ENCODE measurements around the gene TM7SF2. TPM values are rescaled to one million over a fixed set of nuclear protein-coding genes. Genes with fewer than 3 reads are reported as not detected.

Gene TM7SF2
- total RNA-seq, 2 experiments from 2014 or later, result 12.4 to 17.5 TPM

- TF ChIP-seq CTCF (IDR thresholded peaks at IDR 0.05), result no peak
- ATAC-seq, result peak; percentile 95
- DNase-seq, result peak; percentile 94
- H3K36me3 Mint-ChIP-seq (ENCODE audit: low read depth), result peaks cover 5% of the 10 kb centered on the region
- no peaks in the 10 kb centered on the region for H3K27me3 Mint-ChIP-seq
- H3K4me1 Mint-ChIP-seq (ENCODE audit: low read depth), result peaks cover 15% of the 10 kb centered on the region
- ChIA-PET POLR2A (interaction anchor here (0.6 to 20.0 kb wide), 13 partner anchors 10 to 172 kb away, joined by 3 to 294 read pairs (median 3); partner anchors contain the start of genes CAPN1, CDCA5, FAU and MRPL49), CTCF (interaction anchor here (0.7 to 7.4 kb wide), 5 partner anchors 15 to 81 kb away, joined by 3 to 115 read pairs (median 3); partner anchors contain the start of genes TM7SF2 and ZNHIT2)
- intact Hi-C loops (cut with micrococcal nuclease), result no loop called here
- H3K4me3 Mint-ChIP-seq, result peak within 1 kb of the TSS; percentile 93
- no peaks in the 10 kb centered on the region for H3K9me3 Mint-ChIP-seq
- peak within 1 kb of the TSS; percentile 96 for H3K27ac Mint-ChIP-seq
These were observed 15.5 kb upstream of the TM7SF2 start, which contains the start of gene VPS51 for GRCh38 chr11:65095974-65096806. TSS of gene VPS51 (plus strand) at chr11:65096214. CDS start at chr11:65096251, 37 bp downstream.

GRCh38 chr11:65096926-65097325, 14.7 kb upstream of the TM7SF2 start:
- Mint-ChIP-seq H3K27me3 (no peaks in the 10 kb centered on the region), H3K4me3 (peak overlapping the region; percentile 93), H3K4me1 (ENCODE audit: low read depth) (peaks cover 15% of the 10 kb centered on the region), H3K27ac (peak overlapping the region; percentile 96), H3K36me3 (ENCODE audit: low read depth) (peaks cover 5% of the 10 kb centered on the region), H3K9me3 (no peaks in the 10 kb centered on the region)
- no peak for ATAC-seq
- POLR2A ChIA-PET, result interaction anchor here (0.9 to 20.0 kb wide), 9 partner anchors 11 to 173 kb away, joined by 3 to 294 read pairs (median 3); partner anchors contain the start of genes CAPN1, CDCA5, FAU and MRPL49
- no peak for TF ChIP-seq CTCF (IDR thresholded peaks at IDR 0.05)
- no peak for DNase-seq
- intact Hi-C loops (cut with micrococcal nuclease), result no loop called here
- CTCF ChIA-PET, result interaction anchor here (0.7 to 7.4 kb wide), 6 partner anchors 14 to 84 kb away, joined by 3 to 115 read pairs (median 4); partner anchors contain the start of genes ARL2, TM7SF2 and ZNHIT2

GRCh38 chr11:65100674-65101350, 10.9 kb upstream of the TM7SF2 start:
- Mint-ChIP-seq H3K27ac (no peak overlapping the region), H3K36me3 (ENCODE audit: low read depth) (peaks cover 12% of the 10 kb centered on the region), H3K9me3 (no peaks in the 10 kb centered on the region), H3K4me3 (no peak overlapping the region), H3K27me3 (no peaks in the 10 kb centered on the region), H3K4me1 (ENCODE audit: low read depth) (peaks cover 20% of the 10 kb centered on the region)
- ChIA-PET CTCF (interaction anchor here (0.6 to 7.4 kb wide), 3 partner anchors 10 to 256 kb away, joined by 3 to 115 read pairs (median 4); partner anchors contain the start of genes CDC42BPG and TM7SF2), POLR2A (interaction anchor here (1.0 to 20.0 kb wide), 5 partner anchors 10 to 87 kb away, joined by 3 to 294 read pairs (median 5); partner anchors contain the start of genes ARL2, FAU, MRPL49 and TM7SF2)
- intact Hi-C loops (cut with micrococcal nuclease), result no loop called here
- DNase-seq (no peak), ATAC-seq (no peak)
- TF ChIP-seq CTCF (IDR thresholded peaks at IDR 0.05), result peak; percentile 21

- Mint-ChIP-seq H3K27me3 (no peaks in the 10 kb centered on the region), H3K4me3 (no peak overlapping the region), H3K36me3 (ENCODE audit: low read depth) (peaks cover 18% of the 10 kb centered on the region), H3K27ac (no peak overlapping the region), H3K4me1 (ENCODE audit: low read depth) (peaks cover 15% of the 10 kb centered on the region), H3K9me3 (no peaks in the 10 kb centered on the region)
- DNase-seq (no peak), ATAC-seq (no peak)
- intact Hi-C loops (cut with micrococcal nuclease), result no loop called here
- ChIA-PET CTCF (interaction anchor here (1.2 to 7.4 kb wide), 4 partner anchors 8 to 315 kb away, joined by 4 to 115 read pairs (median 6); partner anchors contain the start of genes FAU, MRPL49, TM7SF2 and ZNHIT2), POLR2A (interaction anchor here (0.7 to 20.0 kb wide), 3 partner anchors 12 to 25 kb away, joined by 3 to 294 read pairs (median 5); partner anchors contain the start of genes FAU, MRPL49, TM7SF2 and ZNHIT2)
- TF ChIP-seq CTCF (IDR thresholded peaks at IDR 0.05), result no peak
These were observed 9.3 kb upstream of the TM7SF2 start for GRCh38 chr11:65102142-65103095.

Data from activated CD8-positive, alpha-beta T cell treated with anti-CD3 and anti-CD28 coated beads for 36 hours (primary cell).